SKM-1 treated with dmso at 0.1 percent for 144 hours (cell line): Measurements from ENCODE around the gene UBA5.

ENCODE experiments used
- DNase-seq: peaks from one replicate; lab custom pipeline; 2025; ENCODE audit not compliant: unreplicated experiment; lab: John Stamatoyannopoulos, UW

Gene UBA5

DNA sequence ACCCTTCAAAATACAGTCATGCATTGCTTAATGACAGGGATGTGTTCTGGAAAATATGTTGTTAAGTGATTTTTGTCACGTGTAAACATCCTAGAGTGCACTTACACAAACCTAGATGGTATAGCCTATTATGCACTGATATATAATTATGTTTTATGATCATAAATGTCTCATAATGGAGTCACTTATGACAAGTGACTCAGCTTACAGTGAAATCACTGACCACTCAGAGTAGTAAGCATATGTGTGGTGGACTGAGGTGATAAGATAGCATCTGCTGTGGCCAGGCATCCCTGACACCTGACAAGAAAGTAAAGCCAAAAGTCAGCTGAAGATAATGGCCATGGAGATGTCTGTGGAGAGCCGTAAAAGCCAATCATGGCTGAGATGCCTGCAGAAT is 5.9 kb upstream of the UBA5 start:
- DNase-seq = no peak

DNA sequence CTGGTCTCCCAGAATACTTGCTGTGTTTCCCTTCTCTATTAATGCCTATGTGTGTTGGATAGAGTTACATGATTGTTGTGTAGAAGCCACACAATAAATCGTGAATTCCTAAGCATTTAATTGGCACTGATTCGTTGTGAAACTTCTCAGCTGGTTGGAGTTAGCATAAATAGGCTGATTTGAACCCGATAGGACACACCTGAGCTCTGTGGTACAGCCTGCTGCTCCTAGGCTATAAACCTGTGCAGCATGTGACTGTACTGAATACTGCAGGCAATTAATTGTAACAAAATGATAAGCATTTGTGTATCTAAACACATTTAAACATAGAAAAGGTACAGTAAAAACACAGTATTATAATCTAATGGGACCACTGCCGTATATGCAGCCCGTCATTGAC is 5.4 kb upstream of the UBA5 start:
- no peak for DNase-seq

DNA sequence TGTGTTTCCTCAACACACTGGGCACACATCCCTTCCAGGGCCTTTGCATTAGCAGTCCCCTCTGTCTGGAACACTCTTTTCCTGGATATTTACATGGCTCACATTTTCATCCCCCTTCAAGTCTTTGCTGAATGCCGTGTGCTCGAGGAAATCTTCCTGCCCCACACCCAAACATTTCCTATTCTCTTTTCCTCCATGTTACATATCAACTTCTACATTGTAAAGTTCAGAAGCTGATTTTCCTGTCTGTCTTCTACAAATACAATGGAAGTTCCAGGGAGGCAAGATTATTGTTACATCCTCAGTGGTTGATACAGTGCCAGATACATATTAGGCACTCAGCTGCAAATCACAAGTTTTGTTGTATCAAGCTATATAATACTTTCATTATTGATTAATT is 4.7 kb upstream of the UBA5 start:
- no peak for DNase-seq

DNA sequence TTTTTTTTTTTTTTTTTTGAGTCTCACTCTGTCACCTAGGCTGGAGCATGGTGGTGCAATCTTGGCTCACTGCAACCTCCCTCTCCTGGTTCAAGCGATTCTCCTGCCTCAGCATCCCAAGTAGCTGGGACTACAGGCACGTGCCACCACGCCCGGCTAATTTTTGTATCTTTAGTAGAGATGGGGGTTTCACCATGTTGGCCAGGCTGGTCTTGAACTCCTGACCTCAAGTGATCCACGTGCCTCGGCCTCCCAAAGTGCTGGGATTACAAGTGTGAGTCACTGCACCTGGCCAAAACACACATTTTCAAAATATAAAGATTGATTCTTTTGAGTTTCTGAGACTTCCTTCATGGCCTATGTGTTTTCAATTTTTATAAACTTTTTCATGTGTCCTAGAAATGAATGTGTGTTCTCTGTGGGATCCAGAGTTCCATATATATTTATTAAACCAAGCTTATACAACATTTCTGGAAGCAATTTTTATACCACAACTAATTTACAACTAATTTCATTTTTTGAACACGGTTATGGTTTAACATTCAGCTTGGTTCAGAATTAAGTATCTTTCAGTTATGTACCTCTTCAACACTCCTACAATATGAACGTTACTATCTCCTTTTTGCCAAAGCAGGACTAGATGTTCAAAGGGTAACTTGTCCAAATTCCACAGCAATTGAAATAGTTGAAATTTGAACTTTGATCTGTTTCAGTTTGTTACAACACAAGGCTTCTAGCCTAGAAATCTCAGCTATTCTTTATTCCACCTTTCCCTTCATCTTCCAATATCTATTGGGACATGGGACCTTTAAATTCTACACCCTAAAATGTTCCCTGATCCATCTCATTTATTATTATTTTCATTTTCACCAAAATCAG is 2.0 kb upstream of the UBA5 start:
- DNase-seq = no peak

- DNase-seq = no peak
Observed at GRCh38 chr3:132659000-132659364, 1.1 kb upstream of the UBA5 start.

DNA sequence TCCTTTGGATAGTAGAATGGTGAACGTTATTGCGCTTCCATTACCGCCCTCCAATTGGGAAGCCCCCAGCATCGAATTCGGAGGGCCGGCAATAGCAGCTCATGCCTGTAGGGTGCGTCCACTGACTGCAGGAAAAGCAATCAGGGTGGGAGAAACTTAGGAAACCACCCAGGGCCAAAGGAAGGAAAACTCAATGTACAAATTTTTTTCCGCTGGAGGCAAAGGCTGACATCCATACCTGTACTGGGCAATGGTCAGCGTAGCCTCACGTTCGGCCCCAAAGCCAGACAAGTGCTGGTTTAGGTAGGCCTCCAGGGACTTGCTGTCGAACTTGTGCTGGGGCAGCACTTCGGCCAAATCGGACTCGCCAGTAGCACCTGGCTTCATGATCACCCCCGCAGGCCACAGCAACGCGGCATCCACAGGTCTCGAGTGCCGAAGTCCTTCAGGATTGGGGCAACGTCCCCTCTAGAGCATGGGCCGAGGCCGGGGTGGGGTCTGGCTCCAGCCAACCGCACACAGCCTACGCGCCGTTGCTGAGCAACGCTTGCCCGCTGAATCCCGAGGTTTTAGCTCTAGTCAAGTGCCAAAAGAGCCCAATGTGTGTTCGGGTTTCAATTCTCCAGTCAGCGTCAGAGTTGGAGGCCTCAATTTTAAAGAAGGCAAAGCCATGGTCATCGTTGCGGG is 621 bp upstream of the UBA5 start, which contains the start of gene ACAD11:
TSS of gene ACAD11 (minus strand) at position 445 of the 687 bp plus-strand sequence. CDS start at position 387, 58 bp downstream.
- DNase-seq = peak; percentile 37

GRCh38 chr3:132660811-132661070 is 612 bp downstream of the UBA5 start:
- no peak for DNase-seq

DNA sequence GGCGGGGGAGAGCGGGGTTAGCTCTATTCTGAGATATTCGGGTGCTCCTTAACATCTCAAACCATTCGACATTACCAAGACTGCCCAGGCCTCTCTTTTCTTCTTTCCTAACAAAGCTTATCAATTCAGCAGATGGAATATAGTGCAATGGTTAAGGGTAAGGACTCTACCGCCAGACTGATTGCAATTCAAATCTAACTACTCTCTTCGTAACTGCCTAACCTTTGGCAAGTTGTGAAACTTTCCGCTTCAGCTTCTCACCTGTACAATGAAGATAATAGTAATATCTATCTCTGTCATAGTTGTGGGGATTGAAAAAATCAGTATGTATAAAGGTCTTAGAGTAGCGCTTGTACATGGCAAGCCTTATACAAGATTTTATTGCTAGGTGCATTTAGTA is 972 bp downstream of the UBA5 start:
- DNase-seq = no peak

DNA sequence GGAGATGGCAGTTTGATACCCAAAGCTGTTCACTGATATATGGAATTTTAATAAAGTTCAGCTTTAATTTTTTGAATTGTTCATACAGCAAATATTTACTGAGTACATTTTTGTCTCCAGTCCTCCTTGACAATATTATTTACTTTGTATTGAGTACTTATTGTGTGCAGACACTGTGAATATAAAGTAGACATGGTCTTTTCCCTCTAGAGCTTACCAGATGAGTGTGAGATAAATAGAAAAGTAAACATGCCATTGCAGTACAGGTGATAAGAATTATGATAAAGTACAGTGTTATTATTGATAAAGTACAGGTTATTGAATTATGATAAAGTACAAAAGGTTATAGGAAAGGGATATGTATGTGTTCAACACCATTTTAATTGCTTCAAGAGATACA is 2.1 kb downstream of the UBA5 start:
- no peak for DNase-seq

DNA sequence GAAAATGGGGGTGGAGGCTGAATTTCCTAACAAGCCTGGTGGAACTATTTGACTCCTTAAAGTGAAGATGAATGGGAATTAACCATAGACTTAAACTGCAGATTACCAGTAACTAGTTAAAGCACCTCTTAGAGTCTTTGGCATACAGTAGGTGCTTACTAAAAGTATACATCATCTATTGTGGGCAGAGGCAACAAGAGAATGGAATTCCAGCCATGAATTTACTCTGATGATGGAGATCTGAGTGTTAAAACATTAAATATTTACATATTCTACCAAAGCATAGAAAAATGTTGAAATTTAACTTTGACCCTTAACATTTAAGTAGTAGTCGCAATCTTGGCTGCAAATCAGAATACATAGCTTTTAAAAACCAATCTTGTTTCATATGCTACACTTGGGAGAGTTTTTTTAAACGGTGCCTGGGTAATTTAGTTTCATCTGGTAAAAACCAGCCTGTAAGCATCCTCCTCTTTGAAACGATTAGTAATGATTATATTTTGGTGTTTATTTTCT is 5.2 kb downstream of the UBA5 start:
- no peak for DNase-seq

GRCh38 chr3:132669256-132669777 is 9.2 kb downstream of the UBA5 start:
- no peak for DNase-seq

- no peak for DNase-seq
Observed at GRCh38 chr3:132675408-132675807, 15.3 kb downstream of the UBA5 start.

DNA sequence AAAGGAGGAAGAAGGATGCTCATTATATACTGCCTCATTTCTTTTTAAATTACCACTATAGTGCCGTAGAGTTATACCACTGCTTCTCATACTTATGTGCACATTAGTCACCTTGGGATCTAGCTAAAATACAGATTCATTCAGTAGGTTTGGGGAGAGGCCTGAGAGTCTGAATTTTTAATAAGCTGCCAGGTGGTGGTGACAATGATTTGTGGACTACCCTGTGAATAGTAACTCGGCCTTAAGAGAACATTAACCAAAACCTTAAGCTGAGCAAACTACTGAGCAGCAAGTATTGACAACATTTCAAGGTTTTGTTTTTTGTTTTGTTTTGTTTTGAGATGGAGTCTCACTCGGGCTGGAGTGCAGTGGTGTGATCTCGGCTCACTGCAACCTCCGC is 19.8 kb downstream of the UBA5 start:
- DNase-seq = no peak

- DNase-seq = no peak
Observed at GRCh38 chr3:132681421-132681820, 21.3 kb downstream of the UBA5 start.

- no peak for DNase-seq
Observed at GRCh38 chr3:132682201-132682600, 22.1 kb downstream of the UBA5 start.

DNA sequence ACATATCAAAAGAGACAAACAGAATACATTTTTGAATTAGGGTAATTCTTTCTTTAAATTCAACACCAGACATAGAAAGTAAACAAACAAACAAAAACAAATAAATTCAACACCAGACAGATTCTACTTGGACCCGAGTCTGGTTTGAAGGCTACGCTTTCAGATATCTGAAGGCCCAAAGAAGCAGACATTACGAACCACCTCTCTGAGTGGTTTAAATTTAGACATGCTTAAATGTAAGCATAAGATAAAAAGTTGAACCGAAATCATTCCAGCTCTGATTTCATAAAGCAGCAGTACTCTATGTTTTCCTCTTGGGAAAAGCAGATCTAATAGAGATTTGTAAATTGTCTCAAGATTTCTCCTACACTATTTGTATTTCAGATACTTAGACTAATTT is 29.9 kb downstream of the UBA5 start:
- no peak for DNase-seq

DNA sequence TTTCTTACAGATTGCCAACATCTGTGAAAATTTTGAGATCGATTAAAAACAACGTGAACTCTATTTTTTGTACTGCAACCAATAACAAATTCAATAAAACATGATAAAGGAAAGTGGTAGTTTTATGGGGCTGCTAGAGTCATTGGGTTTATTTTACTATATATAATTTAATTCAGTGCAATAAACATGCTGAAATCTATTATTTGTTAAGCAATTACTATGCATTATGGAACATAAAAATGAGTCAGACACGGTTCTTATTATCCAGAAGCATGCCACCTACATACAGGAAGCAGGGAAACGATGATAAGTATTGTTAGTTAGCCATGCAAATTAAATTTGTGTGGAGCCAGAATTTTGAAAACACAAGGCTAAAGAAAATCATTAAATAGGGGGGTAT is 34.9 kb downstream of the UBA5 start:
- no peak for DNase-seq

DNA sequence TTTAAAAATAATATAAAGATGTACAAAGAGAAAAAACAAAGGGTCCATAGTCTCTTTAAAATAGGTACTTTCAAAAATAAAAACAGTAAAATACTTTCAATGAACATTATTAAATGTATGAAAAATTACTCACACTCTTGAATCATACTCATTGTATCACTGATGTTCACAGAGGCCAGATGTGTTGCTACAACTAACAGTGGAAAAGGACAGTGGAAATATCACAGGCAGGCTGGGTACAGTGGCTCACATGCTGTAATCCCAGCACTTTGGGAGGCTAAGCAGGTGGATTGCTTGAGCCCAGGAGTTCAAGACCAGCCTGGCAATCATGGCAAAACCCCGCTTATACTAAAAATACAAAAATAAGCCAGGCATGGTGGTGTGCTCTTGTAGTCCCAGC is 35.3 kb downstream of the UBA5 start:
- DNase-seq = no peak

- DNase-seq = no peak
Observed at GRCh38 chr3:132703733-132704132, 43.6 kb downstream of the UBA5 start.

DNA sequence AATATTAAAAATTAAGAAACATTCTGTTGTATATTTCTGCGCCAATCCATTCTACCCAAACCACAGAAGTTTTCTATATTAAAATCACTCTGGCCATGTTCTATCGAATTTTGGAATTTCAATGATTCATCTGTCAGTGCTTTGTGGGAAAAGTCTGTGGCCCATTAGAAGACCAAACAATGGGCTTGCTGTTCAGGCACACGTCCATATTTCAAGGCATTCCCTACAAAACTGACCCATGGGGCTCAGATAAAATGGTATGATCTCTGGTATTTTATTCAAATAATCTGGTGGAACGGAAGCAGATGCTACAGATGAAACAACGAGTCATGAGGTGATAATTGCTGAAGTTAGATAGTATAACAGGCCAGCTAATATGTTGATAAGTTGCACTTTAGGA is 49.6 kb downstream of the UBA5 start:
- no peak for DNase-seq

DNA sequence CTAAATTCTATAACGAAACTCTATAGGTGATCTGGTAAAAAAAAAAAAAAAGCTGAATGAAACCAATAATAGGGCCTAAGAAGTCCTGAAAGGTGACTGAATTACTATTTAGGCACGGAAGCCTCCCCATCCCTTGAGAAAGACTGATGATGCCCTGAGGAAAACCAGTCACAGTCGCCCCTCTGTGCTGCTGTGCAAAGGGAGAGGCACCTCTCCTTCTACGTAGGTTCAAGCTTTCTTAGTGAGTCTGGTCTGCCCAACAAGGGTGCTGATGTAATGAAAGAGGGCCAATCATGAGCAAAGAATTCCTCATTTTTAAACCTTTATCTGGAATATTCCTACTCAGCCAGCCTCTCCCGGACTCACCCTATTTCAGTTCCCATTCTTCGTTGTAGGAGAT is 50.2 kb downstream of the UBA5 start:
- DNase-seq = no peak

- DNase-seq = no peak
Observed at GRCh38 chr3:132713977-132714727, 54.0 kb downstream of the UBA5 start.
